Umbilical cord (tissue), 2 donors: ENCODE results near the gene FLVCR1. TPM values are rescaled to one million over a fixed set of nuclear protein-coding genes. Genes with fewer than 3 reads are reported as not detected.

Experiments
- DNase-seq: peaks from one replicate; pipeline ENCODE4 v3.0.0-alpha.2; 2015; ENCODE audit warnings: low spot score
- total RNA-seq: library from RNA; depleted of rRNA; stranded (reverse); fragments of >200 nt; gene quantifications from one replicate; pipeline ENCODE4 v1.2.3, GENCODE V29; 2014; ENCODE audit warnings: low replicate concordance; ENCODE audit not compliant: insufficient read depth

FLVCR1 gene
- total RNA-seq, 1 donor from 2014 or later, result 32.3 TPM

- no peak for DNase-seq
Observed at GRCh38 chr1:212945056-212945455, 87.0 kb downstream of the FLVCR1 start.

- no peak for DNase-seq
Observed at GRCh38 chr1:212945463-212946160, 87.5 kb downstream of the FLVCR1 start.

- DNase-seq, result no peak
Observed at GRCh38 chr1:212946872-212947271, 88.8 kb downstream of the FLVCR1 start.

Other genes starting within 250 kb of the FLVCR1 start
- gene ATF3, start 249.5 kb upstream of the FLVCR1 start, total RNA-seq, result 82.1 TPM
- gene BATF3, start 158.4 kb upstream of the FLVCR1 start, total RNA-seq, result 44.8 TPM
- gene NSL1, start 66.5 kb upstream of the FLVCR1 start, total RNA-seq, result 50.3 TPM
- 51.0 TPM for gene TATDN3, start 66.4 kb upstream of the FLVCR1 start, total RNA-seq
- not detected for gene SPATA45, start 10.6 kb upstream of the FLVCR1 start, total RNA-seq
- gene VASH2, start 92.3 kb downstream of the FLVCR1 start, total RNA-seq, result 4.1 TPM
- 73.2 TPM for gene ANGEL2, start 157.6 kb downstream of the FLVCR1 start, total RNA-seq
- gene RPS6KC1, start 193.0 kb downstream of the FLVCR1 start, total RNA-seq, result 45.5 TPM